Measurements from ENCODE around the gene TLE6. TPM values are rescaled to one million over a fixed set of nuclear protein-coding genes. Genes with fewer than 3 reads are reported as not detected.

The TLE6 gene
- total RNA-seq, 4 donors from 2014 or later: 0.62 to 1.2 TPM; not detected in 2

- Histone ChIP-seq H3K27me3 (no peaks in the 10 kb centered on the region), H3K4me1 (no peaks in the 10 kb centered on the region), H3K27ac (no peak overlapping the region), H3K4me3 (no peak overlapping the region), H3K36me3 (peaks cover 0 to 17% of the 10 kb centered on the region in 2 donors), H3K9me3 (no peaks in the 10 kb centered on the region)
- TF ChIP-seq CTCF (IDR thresholded peaks at IDR 0.05 in 4 of 5, conservative IDR thresholded peaks at IDR 0.05 in 1 of 5) (no peak), POLR2A (IDR thresholded peaks at IDR 0.05) (no peak)
- intact Hi-C loops (cut with DNase I; ENCODE audit: low total_unique reads) (no loop called here), in situ Hi-C loops (cut with MboI; ENCODE audit: low sequenced_read_pairs in 4 of 4) (no loop called here)
- DNase-seq (no peak), ATAC-seq (no peak)
Observed at GRCh38 chr19:2997720-2998119, 20.4 kb downstream of the TLE6 start.

DNA sequence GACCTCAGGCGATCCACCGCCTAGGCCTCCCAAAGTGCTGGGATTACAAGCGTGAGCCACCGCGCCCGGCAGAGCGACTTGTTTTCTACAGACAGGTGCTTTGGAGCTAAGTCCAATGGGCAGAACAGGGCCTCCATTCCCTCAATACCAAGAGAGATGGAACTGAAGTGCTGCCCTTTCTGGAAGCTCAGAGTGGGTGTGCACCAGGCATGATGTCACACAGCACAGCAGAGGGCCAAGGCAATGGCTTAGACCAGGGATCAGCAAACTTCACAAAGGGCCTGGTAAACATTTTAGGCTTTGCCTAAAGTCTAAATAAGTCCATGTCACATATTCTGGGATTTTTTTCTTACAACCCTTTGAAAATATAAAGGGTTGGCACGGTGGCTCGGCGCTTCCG, 21.3 kb downstream of the TLE6 start:
- in situ Hi-C loops (cut with MboI; ENCODE audit: low sequenced_read_pairs in 4 of 4) (no loop called here), intact Hi-C loops (cut with DNase I; ENCODE audit: low total_unique reads) (no loop called here)
- no peak overlapping the region for H3K4me3 ChIP-seq
- no peak overlapping the region for H3K27ac ChIP-seq
- no peaks in the 10 kb centered on the region for H3K27me3 ChIP-seq
- H3K4me1 ChIP-seq: no peaks in the 10 kb centered on the region
- no peak for ATAC-seq
- TF ChIP-seq POLR2A (IDR thresholded peaks at IDR 0.05) (no peak), CTCF (IDR thresholded peaks at IDR 0.05 in 4 of 5, conservative IDR thresholded peaks at IDR 0.05 in 1 of 5) (no peak)
- no peak for DNase-seq
- peaks cover 0 to 17% of the 10 kb centered on the region in 2 donors for H3K36me3 ChIP-seq
- H3K9me3 ChIP-seq: no peaks in the 10 kb centered on the region

GRCh38 chr19:3001235-3001800, 24.0 kb downstream of the TLE6 start:
- Histone ChIP-seq H3K4me3 (no peak overlapping the region), H3K9me3 (no peaks in the 10 kb centered on the region), H3K4me1 (no peaks in the 10 kb centered on the region), H3K27ac (no peak overlapping the region), H3K36me3 (peaks cover 0 to 26% of the 10 kb centered on the region in 2 donors), H3K27me3 (no peaks in the 10 kb centered on the region)
- ATAC-seq: no peak
- DNase-seq: no peak
- intact Hi-C loops (cut with DNase I; ENCODE audit: low total_unique reads) (no loop called here), in situ Hi-C loops (cut with MboI; ENCODE audit: low sequenced_read_pairs in 4 of 4) (no loop called here)
- TF ChIP-seq CTCF (IDR thresholded peaks at IDR 0.05 in 4 of 5, conservative IDR thresholded peaks at IDR 0.05 in 1 of 5) (no peak), POLR2A (IDR thresholded peaks at IDR 0.05) (no peak)

DNA sequence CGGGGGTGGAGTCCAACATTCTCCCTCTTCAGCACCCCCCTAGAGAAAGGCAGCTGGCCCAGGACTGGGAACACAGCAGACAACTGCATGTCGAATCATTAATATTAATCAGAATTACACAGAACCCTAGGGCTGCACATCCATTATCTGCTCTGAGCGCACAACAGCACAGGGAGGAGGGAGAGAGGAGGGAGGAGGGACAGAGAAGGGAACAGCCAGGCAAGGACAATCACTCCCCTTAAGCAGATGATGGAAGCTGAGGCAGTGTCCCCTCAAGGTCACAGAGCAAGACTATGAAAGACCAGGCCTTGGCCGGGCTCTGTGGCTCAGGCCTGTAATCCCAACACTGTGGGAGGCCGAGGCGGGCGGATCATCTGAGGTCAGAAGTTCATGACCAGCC, 25.7 kb downstream of the TLE6 start:
- Histone ChIP-seq H3K27me3 (no peaks in the 10 kb centered on the region), H3K4me3 (no peak overlapping the region), H3K27ac (no peak overlapping the region), H3K4me1 (no peaks in the 10 kb centered on the region), H3K36me3 (peaks cover 0 to 26% of the 10 kb centered on the region in 2 donors), H3K9me3 (no peaks in the 10 kb centered on the region)
- TF ChIP-seq CTCF (IDR thresholded peaks at IDR 0.05 in 4 of 5, conservative IDR thresholded peaks at IDR 0.05 in 1 of 5) (no peak), POLR2A (IDR thresholded peaks at IDR 0.05) (no peak)
- intact Hi-C loops (cut with DNase I; ENCODE audit: low total_unique reads) (no loop called here), in situ Hi-C loops (cut with MboI; ENCODE audit: low sequenced_read_pairs in 4 of 4) (no loop called here)
- DNase-seq: no peak
- ATAC-seq: no peak

- Histone ChIP-seq H3K9me3 (no peaks in the 10 kb centered on the region), H3K27ac (no peak overlapping the region), H3K27me3 (no peaks in the 10 kb centered on the region), H3K36me3 (peaks cover 0 to 19% of the 10 kb centered on the region in 2 donors), H3K4me1 (no peaks in the 10 kb centered on the region), H3K4me3 (no peak overlapping the region)
- TF ChIP-seq POLR2A (IDR thresholded peaks at IDR 0.05): no peak
- TF ChIP-seq CTCF (IDR thresholded peaks at IDR 0.05 in 4 of 5, conservative IDR thresholded peaks at IDR 0.05 in 1 of 5): no peak
- in situ Hi-C loops (cut with MboI; ENCODE audit: low sequenced_read_pairs in 4 of 4): no loop called here
- intact Hi-C loops (cut with DNase I; ENCODE audit: low total_unique reads): no loop called here
- no peak for ATAC-seq
- no peak for DNase-seq
Observed at GRCh38 chr19:3004522-3004921, 27.2 kb downstream of the TLE6 start.
